A673 (cell line): ENCODE results near the gene MGA.

Experiments used
- EZH2 ChIP-seq: fragments of 200-600 bp; sonication (generic); IDR thresholded peaks from 2 replicates; pipeline ENCODE4 v1.6.1; 2017; ENCODE audit warnings: borderline replicate concordance, low read depth, mild to moderate bottlenecking, mixed read lengths, antibody characterized with exemption, low read length; ENCODE audit not compliant: poor library complexity, severe bottlenecking
- TF ChIP-seq, protein P1 (sequence below): fragments of 300-800, 200-600 bp; sonication (generic); conservative IDR thresholded peaks from 2 replicates; pipeline ENCODE4 v1.5.1; 2017; ENCODE audit warnings: low read depth, mild to moderate bottlenecking, antibody characterized with exemption, low read length, moderate library complexity, mixed read lengths

DNA sequence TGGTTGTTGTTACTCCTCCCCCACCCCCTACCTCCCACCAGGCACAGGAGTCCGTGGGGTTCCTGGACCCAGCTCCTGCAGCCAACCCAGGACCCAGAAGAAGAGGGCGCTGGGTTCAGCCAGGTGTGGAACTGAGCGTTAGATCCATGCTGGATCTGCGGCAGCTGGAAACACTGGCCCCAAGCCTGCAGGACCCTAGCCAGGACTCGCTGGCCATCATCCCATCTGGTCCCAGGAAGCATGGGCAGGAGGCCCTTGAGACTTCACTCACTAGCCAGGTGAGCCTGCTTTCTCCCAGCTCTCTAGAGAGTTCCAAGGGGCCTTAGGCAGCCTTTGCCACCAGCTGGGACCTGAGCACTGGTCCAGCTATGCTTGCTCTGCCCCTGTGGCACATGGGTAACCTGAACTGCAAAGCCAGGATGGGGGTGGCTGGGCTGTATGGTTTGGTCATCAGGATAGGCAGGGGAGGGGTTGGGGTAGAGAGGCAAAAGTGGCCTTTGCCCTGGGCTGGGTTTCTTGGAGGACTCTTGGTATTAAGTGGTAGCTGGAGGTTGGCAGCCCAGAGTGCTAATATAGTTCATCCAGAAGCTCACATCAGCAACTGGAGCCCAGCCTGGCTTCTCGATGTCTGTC is 160.7 kb downstream of the MGA start:
- TF ChIP-seq EZH2, result no peak
- TF ChIP-seq, protein P1, sequence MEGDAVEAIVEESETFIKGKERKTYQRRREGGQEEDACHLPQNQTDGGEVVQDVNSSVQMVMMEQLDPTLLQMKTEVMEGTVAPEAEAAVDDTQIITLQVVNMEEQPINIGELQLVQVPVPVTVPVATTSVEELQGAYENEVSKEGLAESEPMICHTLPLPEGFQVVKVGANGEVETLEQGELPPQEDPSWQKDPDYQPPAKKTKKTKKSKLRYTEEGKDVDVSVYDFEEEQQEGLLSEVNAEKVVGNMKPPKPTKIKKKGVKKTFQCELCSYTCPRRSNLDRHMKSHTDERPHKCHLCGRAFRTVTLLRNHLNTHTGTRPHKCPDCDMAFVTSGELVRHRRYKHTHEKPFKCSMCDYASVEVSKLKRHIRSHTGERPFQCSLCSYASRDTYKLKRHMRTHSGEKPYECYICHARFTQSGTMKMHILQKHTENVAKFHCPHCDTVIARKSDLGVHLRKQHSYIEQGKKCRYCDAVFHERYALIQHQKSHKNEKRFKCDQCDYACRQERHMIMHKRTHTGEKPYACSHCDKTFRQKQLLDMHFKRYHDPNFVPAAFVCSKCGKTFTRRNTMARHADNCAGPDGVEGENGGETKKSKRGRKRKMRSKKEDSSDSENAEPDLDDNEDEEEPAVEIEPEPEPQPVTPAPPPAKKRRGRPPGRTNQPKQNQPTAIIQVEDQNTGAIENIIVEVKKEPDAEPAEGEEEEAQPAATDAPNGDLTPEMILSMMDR, result no peak
